Vagina (tissue), 2 donors: ENCODE data around the gene ADARB2. TPM values are rescaled to one million over a fixed set of nuclear protein-coding genes. Genes with fewer than 3 reads are reported as not detected.
"Not testable (repeated sequence)": the region's sequence is repeated elsewhere in the genome, so short reads cannot be mapped to it uniquely, and the experiment has no call there.

ENCODE experiments used
- DNase-seq, 2 donors: peaks; one replicate each; pipeline ENCODE4 v3.0.0-alpha.2; 2017; ENCODE audit errors: extremely low spot score in 2 of 2
- H3K27ac ChIP-seq: fragments of 200-600 bp; sonication (generic); one replicate; pipeline ENCODE4 v1.5.1; 2019
- H3K27me3 ChIP-seq: fragments of 200-600 bp; sonication (generic); one replicate; pipeline ENCODE4 v1.5.1; 2019
- H3K36me3 ChIP-seq, 2 donors: fragments of 200-600 bp; sonication (generic); one replicate each; pipeline ENCODE4 v1.5.1; 2017 to 2019
- H3K4me1 ChIP-seq: fragments of 200-600 bp; sonication (generic); one replicate; pipeline ENCODE4 v1.5.1; 2019
- H3K4me3 ChIP-seq, 2 donors: fragments of 200-600 bp; sonication (generic); 1 replicate in 1 of 2; 2 replicates in 1 of 2; pipeline ENCODE4 v1.5.1; 2016 to 2019
- H3K9me3 ChIP-seq: fragments of 200-600 bp; sonication (generic); one replicate; pipeline ENCODE4 v1.5.1; 2019
- POLR2A ChIP-seq, 2 donors: fragments of 450-650 bp; IDR thresholded peaks; one replicate each; pipeline ENCODE4 v1.6.1; 2017; ENCODE audit warnings: antibody characterized with exemption in 2 of 2, mild to moderate bottlenecking in 2 of 2, moderate library complexity in 2 of 2
- POLR2AphosphoS5 ChIP-seq, 2 donors: sonication (generic); formaldehyde crosslinking; IDR thresholded peaks; one replicate each; pipeline ENCODE4 v1.9.0; 2017; ENCODE audit warnings: antibody characterized with exemption in 2 of 2, mild to moderate bottlenecking in 2 of 2, low read depth in 1 of 2; ENCODE audit not compliant: insufficient read depth in 1 of 2
- intact Hi-C: fragments of 100-400 bp; cut with DNase I; formaldehyde crosslinking; loops from one replicate; pipeline ENCODE4 v1.15.1; 2023
- total RNA-seq: library from RNA; depleted of rRNA; stranded (reverse); fragments of >200 nt; gene quantifications from one replicate; pipeline ENCODE4 v1.2.3, GENCODE V29; 2016
- TF ChIP-seq, protein P1 (sequence below), 3 experiments: fragments of 450-650 bp in 2 of 3; fragments of 200-600 bp in 1 of 3; sonication (generic) in 1 of 3; IDR thresholded peaks; one replicate each; pipeline ENCODE4 v1.5.1; 2017 to 2019; ENCODE audit warnings: antibody characterized with exemption in 3 of 3, mild to moderate bottlenecking in 2 of 3, moderate library complexity in 2 of 3

The ADARB2 gene
- total RNA-seq, 1 donor from 2014 or later, result 3.4 TPM

DNA sequence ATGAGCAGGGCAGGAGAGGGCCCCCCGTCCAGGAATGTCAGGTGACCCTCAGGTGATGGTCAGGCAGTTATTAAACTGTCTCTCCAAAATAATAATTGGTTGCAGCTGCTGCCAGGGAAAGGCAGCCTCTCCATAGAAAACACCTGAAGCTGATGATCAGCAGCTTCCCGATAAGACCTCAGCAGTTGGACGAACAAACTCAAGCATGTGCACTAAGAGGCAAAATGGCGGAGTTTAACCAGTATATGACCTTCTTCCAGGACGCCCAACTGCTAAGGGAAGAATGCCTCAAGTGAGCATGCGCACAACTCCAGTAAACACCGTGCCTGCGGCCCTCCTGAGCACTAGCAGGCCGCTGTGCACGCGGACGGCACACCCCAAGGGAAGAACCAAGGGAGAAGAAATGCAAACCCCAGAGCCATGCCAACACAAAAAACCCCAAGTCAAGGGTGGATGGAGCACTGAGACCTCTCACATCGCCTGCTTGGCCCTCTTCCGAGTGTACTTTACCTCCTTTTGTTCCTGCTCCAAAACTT, 38.9 kb upstream of the ADARB2 start:
- TF ChIP-seq, protein P1, sequence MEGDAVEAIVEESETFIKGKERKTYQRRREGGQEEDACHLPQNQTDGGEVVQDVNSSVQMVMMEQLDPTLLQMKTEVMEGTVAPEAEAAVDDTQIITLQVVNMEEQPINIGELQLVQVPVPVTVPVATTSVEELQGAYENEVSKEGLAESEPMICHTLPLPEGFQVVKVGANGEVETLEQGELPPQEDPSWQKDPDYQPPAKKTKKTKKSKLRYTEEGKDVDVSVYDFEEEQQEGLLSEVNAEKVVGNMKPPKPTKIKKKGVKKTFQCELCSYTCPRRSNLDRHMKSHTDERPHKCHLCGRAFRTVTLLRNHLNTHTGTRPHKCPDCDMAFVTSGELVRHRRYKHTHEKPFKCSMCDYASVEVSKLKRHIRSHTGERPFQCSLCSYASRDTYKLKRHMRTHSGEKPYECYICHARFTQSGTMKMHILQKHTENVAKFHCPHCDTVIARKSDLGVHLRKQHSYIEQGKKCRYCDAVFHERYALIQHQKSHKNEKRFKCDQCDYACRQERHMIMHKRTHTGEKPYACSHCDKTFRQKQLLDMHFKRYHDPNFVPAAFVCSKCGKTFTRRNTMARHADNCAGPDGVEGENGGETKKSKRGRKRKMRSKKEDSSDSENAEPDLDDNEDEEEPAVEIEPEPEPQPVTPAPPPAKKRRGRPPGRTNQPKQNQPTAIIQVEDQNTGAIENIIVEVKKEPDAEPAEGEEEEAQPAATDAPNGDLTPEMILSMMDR (IDR thresholded peaks at IDR 0.05), result no peak
- TF ChIP-seq POLR2A (IDR thresholded peaks at IDR 0.05) (no peak), POLR2AphosphoS5 (IDR thresholded peaks at IDR 0.05; ENCODE audit: insufficient read depth in 1 of 2, low read depth in 1 of 2) (no peak)
- Histone ChIP-seq H3K27ac (no peak overlapping the region), H3K4me1 (no peaks in the 10 kb centered on the region), H3K36me3 (no peaks in the 10 kb centered on the region), H3K4me3 (no peak overlapping the region), H3K27me3 (no peaks in the 10 kb centered on the region), H3K9me3 (no peaks in the 10 kb centered on the region)
- intact Hi-C loops, result no loop called here
- no peak for DNase-seq

DNA sequence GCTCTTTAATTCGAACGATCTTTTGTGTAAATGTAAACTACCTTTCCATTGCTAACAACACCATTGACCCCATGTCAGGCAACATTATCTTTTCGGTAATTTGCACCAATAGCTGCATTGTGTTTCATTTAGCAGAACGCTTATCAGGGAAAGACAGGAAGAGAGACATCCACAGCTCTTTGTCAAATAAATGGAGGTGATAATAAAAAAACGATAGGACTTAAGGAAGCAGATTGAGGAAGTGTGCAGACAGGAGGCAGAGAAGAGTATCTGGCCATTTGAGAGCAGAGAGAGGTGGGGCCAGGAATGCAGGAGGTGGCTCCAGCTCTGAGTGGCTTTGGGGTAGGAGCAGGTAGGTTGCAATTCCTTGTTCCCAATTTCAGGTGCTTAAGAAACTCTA, 37.5 kb upstream of the ADARB2 start:
- H3K27me3 ChIP-seq, result no peaks in the 10 kb centered on the region
- no peak overlapping the region for H3K4me3 ChIP-seq
- no peak overlapping the region for H3K27ac ChIP-seq
- no peaks in the 10 kb centered on the region for H3K4me1 ChIP-seq
- H3K9me3 ChIP-seq, result no peaks in the 10 kb centered on the region
- intact Hi-C loops, result no loop called here
- H3K36me3 ChIP-seq, result no peaks in the 10 kb centered on the region
- no peak for TF ChIP-seq POLR2AphosphoS5 (IDR thresholded peaks at IDR 0.05; ENCODE audit: insufficient read depth in 1 of 2, low read depth in 1 of 2)
- TF ChIP-seq, protein P1 (IDR thresholded peaks at IDR 0.05), result no peak
- TF ChIP-seq POLR2A (IDR thresholded peaks at IDR 0.05), result no peak
- no peak for DNase-seq

DNA sequence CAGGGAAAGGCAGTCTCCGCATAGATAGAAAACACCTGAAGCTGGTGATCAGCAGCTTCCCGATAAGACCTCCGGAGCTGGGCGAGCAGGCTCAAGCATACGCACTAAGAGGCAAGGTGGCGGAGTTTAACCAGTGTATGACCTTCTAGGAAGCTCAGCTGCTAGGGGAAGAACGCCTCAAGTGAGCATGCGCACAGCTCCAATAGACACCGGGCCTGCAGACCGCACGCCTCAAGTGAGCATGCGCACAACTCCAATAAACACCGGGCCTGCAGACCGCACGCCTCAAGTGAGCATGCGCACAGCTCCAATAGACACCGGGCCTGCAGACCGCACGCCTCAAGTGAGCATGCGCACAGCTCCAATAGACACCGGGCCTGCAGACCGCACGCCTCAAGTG, 35.9 kb upstream of the ADARB2 start:
- DNase-seq, H3K27ac ChIP-seq, H3K36me3 ChIP-seq, intact Hi-C loops, H3K9me3 ChIP-seq, H3K4me1 ChIP-seq, H3K27me3 ChIP-seq, H3K4me3 ChIP-seq: not testable (repeated sequence)

DNA sequence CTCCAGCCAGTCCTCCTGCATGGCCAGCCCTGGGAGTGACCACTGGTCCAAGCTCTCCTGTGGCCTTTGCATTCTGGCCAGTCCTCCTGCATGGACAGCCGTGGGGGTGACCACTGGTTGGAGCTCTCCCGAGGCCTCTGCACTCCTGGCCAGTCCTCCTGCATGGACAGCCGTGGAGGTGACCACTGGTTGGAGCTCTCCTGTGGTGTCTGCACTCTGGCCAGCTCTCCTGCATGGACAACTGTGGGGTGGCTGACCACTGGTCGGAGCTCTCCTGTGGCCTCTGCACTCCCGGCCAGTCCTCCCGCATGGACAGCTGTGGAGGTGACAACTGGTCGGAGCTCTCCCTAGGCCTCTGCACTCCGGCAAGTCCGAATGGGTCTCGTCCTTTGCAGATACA, 28.7 kb upstream of the ADARB2 start:
- intact Hi-C loops, result no loop called here
- no peak overlapping the region for H3K27ac ChIP-seq
- H3K9me3 ChIP-seq, result no peaks in the 10 kb centered on the region
- DNase-seq, result no peak
- no peaks in the 10 kb centered on the region for H3K27me3 ChIP-seq
- H3K4me3 ChIP-seq, result no peak overlapping the region
- no peaks in the 10 kb centered on the region for H3K4me1 ChIP-seq
- no peaks in the 10 kb centered on the region for H3K36me3 ChIP-seq
- TF ChIP-seq POLR2A (IDR thresholded peaks at IDR 0.05), result no peak
- TF ChIP-seq, protein P1 (IDR thresholded peaks at IDR 0.05), result no peak
- TF ChIP-seq POLR2AphosphoS5 (IDR thresholded peaks at IDR 0.05; ENCODE audit: insufficient read depth in 1 of 2, low read depth in 1 of 2), result no peak

DNA sequence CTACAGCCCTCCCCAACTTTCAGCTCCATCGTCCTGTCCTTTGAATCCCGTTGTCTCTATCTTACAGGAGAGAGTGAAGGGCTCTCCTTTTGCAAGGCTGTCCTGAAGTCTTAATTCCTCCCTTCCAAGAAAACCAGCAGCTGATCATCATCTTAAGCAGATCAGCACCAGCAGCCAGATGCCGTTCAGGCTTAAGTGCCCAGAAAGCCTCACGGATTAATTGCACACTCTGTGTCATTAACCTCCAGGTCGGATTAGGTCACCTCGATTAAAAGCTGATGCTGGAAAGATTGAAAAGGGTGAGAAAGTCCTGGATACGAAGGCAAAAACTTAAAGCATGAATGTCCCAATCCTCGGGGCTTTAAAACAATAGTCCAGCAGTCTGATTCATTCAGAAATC, 24.8 kb upstream of the ADARB2 start:
- no peaks in the 10 kb centered on the region for H3K9me3 ChIP-seq
- no peaks in the 10 kb centered on the region for H3K36me3 ChIP-seq
- no peak for DNase-seq
- intact Hi-C loops, result no loop called here
- H3K27ac ChIP-seq, result no peak overlapping the region
- H3K4me3 ChIP-seq, result no peak overlapping the region
- H3K27me3 ChIP-seq, result no peaks in the 10 kb centered on the region
- no peaks in the 10 kb centered on the region for H3K4me1 ChIP-seq
- TF ChIP-seq POLR2A (IDR thresholded peaks at IDR 0.05), result no peak
- TF ChIP-seq, protein P1 (IDR thresholded peaks at IDR 0.05), result no peak
- no peak for TF ChIP-seq POLR2AphosphoS5 (IDR thresholded peaks at IDR 0.05; ENCODE audit: insufficient read depth in 1 of 2, low read depth in 1 of 2)
